Measurements from ENCODE around the gene IFT122. TPM values are rescaled to one million over a fixed set of nuclear protein-coding genes. Genes with fewer than 3 reads are reported as not detected.

The IFT122 gene
- polyA plus RNA-seq, 2 of the 4 experiments (the other 2 are of a cell fraction) = 15.0 to 17.1 TPM

GRCh38 chr3:129428376-129429079, 11.5 kb upstream of the IFT122 start, which contains the start of gene EFCAB12:
TSS of gene EFCAB12 (minus strand) at chr3:129428636. CDS start at chr3:129428488, 148 bp downstream.
- ATAC-seq (peak; percentile 98), DNase-seq (ENCODE audit: low read depth in 1 of 2, low spot score in 1 of 2) (peak; percentile 80 to 91), FAIRE-seq (no peak)
- TF ChIP-seq FOSL2 (IDR thresholded peaks at IDR 0.05) (no peak), FOSL2 (CRISPR knock-in tag; IDR thresholded peaks at IDR 0.05) (no peak), USF2 (IDR thresholded peaks at IDR 0.05) (peak; percentile 88), BCL3 (IDR thresholded peaks at IDR 0.05) (0 out of 3 replicates have a peak, but pooled peaks have one; percentile 23)
- peaks cover 26% of the 10 kb centered on the region for H3K4me1 ChIP-seq
- peak within 1 kb of the TSS; percentile 62 to 73 for H3K27ac ChIP-seq
- peak within 1 kb of the TSS; percentile 44 for H3K4me3 ChIP-seq
- no peaks in the 10 kb centered on the region for H3K9me3 ChIP-seq
- ChIA-PET CTCF (interaction anchor here (1.1 to 4.1 kb wide), 6 partner anchors 9 to 199 kb away, joined by 3 to 16 read pairs (median 4); no protein-coding TSS in a partner anchor), POLR2A (interaction anchor here (0.7 to 1.4 kb wide), 4 partner anchors 11 to 28 kb away, joined by 3 to 5 read pairs (median 3); partner anchors contain the start of genes IFT122 and MBD4)
- WGBS (ENCODE audit: missing lambda C conversion rate) = 11% methylated on average over 14 of the region's 42 CpGs
- peak within 1 kb of the TSS; percentile 92 for H3K4me2 ChIP-seq

- CTCF ChIA-PET = interaction anchor here (1.5 to 4.1 kb wide), 4 partner anchors 18 to 199 kb away, joined by 3 to 16 read pairs (median 4); no protein-coding TSS in a partner anchor
- POLR2A ChIA-PET = interaction anchor here (0.7 to 1.4 kb wide), 4 partner anchors 8 to 29 kb away, joined by 3 to 5 read pairs (median 4); partner anchors contain the start of genes IFT122 and MBD4
- TF ChIP-seq NR3C1 (IDR thresholded peaks at IDR 0.05) (no peak), E2F6 (IDR thresholded peaks at IDR 0.05; ENCODE audit: borderline replicate concordance, low read depth) (no peak), SREBF2 (IDR thresholded peaks at IDR 0.05) (no peak), HOXB13 (CRISPR knock-in tag; IDR thresholded peaks at IDR 0.05; ENCODE audit: low read depth) (no peak), PBX3 (IDR thresholded peaks at IDR 0.05) (no peak), JUN (IDR thresholded peaks at IDR 0.05) (no peak), POLR2A (IDR thresholded peaks at IDR 0.05; ENCODE audit: low read length) (no peak), RCOR1 (IDR thresholded peaks at IDR 0.05; ENCODE audit: low read depth, low read length) (no peak), RARB (CRISPR knock-in tag; IDR thresholded peaks at IDR 0.05) (no peak), ZSCAN20 (CRISPR knock-in tag; IDR thresholded peaks at IDR 0.05) (no peak), USF2 (IDR thresholded peaks at IDR 0.05) (no peak), RFX5 (IDR thresholded peaks at IDR 0.05) (no peak), EHF (CRISPR knock-in tag; IDR thresholded peaks at IDR 0.05) (no peak), EP300 (IDR thresholded peaks at IDR 0.05) (no peak)
- Histone ChIP-seq H3K4me2 (peak overlapping the region; percentile 92), H3K9me3 (no peaks in the 10 kb centered on the region), H3K4me3 (no peak overlapping the region), H3K27ac (peak overlapping the region; percentile 62 to 73), H3K4me1 (peaks cover 25% of the 10 kb centered on the region)
- ATAC-seq (no peak; a peak in 1 of 6 replicates), DNase-seq (ENCODE audit: low read depth in 1 of 2, low spot score in 1 of 2) (no peak), FAIRE-seq (no peak)
- 70% methylated on average over 3 of the region's 3 CpGs for WGBS (ENCODE audit: missing lambda C conversion rate)
Measured at GRCh38 chr3:129429080-129429451, 11.0 kb upstream of the IFT122 start.

- WGBS (ENCODE audit: missing lambda C conversion rate) = 93% methylated on average over 4 of the region's 4 CpGs
Measured at GRCh38 chr3:129429602-129430001, 10.4 kb upstream of the IFT122 start.

More at GRCh38 chr3:129429602-129430001, 10.4 kb upstream of the IFT122 start:
- TF ChIP-seq RARB (CRISPR knock-in tag; IDR thresholded peaks at IDR 0.05) = no peak
- no peak for TF ChIP-seq PHF8 (IDR thresholded peaks at IDR 0.05; ENCODE audit: borderline replicate concordance, low read depth)
- no peak for TF ChIP-seq GATA3 (IDR thresholded peaks at IDR 0.05; ENCODE audit: borderline replicate concordance)
- TF ChIP-seq RNF2 (IDR thresholded peaks at IDR 0.05; ENCODE audit: borderline replicate concordance, low read depth) = no peak
- TF ChIP-seq MAZ (IDR thresholded peaks at IDR 0.05; ENCODE audit: borderline replicate concordance, low read depth, low read length) = no peak
- no peak for TF ChIP-seq EP300 (IDR thresholded peaks at IDR 0.05)
- no peak for TF ChIP-seq ZFP36 (IDR thresholded peaks at IDR 0.05; ENCODE audit: borderline replicate concordance, partially characterized antibody)
- no peak for TF ChIP-seq HOXB13 (CRISPR knock-in tag; IDR thresholded peaks at IDR 0.05; ENCODE audit: low read depth)
- no peak for TF ChIP-seq FOSB (CRISPR knock-in tag; IDR thresholded peaks at IDR 0.05)
- ATAC-seq (no peak), DNase-seq (ENCODE audit: low read depth in 1 of 2, low spot score in 1 of 2) (no peak), FAIRE-seq (no peak)
- peaks cover 19% of the 10 kb centered on the region for H3K4me1 ChIP-seq
- POLR2A ChIA-PET = interaction anchor here (0.7 to 1.1 kb wide), 2 partner anchors 9 to 29 kb away, joined by 3 to 4 read pairs; no protein-coding TSS in a partner anchor
- no peaks in the 10 kb centered on the region for H3K9me3 ChIP-seq
- H3K27ac ChIP-seq = peak overlapping the region in 1 of 2 experiments; percentile 73; a peak in 1 of 6 replicates
- CTCF ChIA-PET = interaction anchor here (1.1 to 4.1 kb wide), 3 partner anchors 27 to 46 kb away, joined by 3 to 16 read pairs (median 4); no protein-coding TSS in a partner anchor
- H3K4me2 ChIP-seq = no peak overlapping the region
- H3K4me3 ChIP-seq = no peak overlapping the region
